Suprapubic skin (tissue), 4 donors: Measurements from ENCODE around the gene COL4A1. TPM values are rescaled to one million over a fixed set of nuclear protein-coding genes. Genes with fewer than 3 reads are reported as not detected.
"Not testable (repeated sequence)": the region's sequence is repeated elsewhere in the genome, so short reads cannot be mapped to it uniquely, and the experiment has no call there.

Experiments used
- DNase-seq, 2 donors: peaks; one replicate each; pipeline ENCODE4 v3.0.0-alpha.2; 2019; ENCODE audit warnings: low spot score in 2 of 2
- H3K27ac ChIP-seq: fragments of 200-600 bp; sonication (generic); one replicate; pipeline ENCODE4 v1.5.1; 2019
- H3K27me3 ChIP-seq: fragments of 200-600 bp; sonication (generic); one replicate; pipeline ENCODE4 v1.5.1; 2019
- H3K36me3 ChIP-seq: fragments of 200-600 bp; sonication (generic); one replicate; pipeline ENCODE4 v1.5.1; 2019
- H3K4me1 ChIP-seq: fragments of 200-600 bp; sonication (generic); one replicate; pipeline ENCODE4 v1.5.1; 2019
- H3K4me3 ChIP-seq: fragments of 200-600 bp; sonication (generic); one replicate; pipeline ENCODE4 v1.5.1; 2019; ENCODE audit warnings: mild to moderate bottlenecking
- H3K9me3 ChIP-seq: fragments of 200-600 bp; sonication (generic); one replicate; pipeline ENCODE4 v1.5.1; 2019
- EP300 ChIP-seq: sonication (generic); formaldehyde crosslinking; IDR thresholded peaks from one replicate; pipeline ENCODE4 v1.6.1; 2017; ENCODE audit warnings: antibody characterized with exemption
- POLR2A ChIP-seq, 2 donors: fragments of 450-650 bp; IDR thresholded peaks; one replicate each; pipeline ENCODE4 v1.6.1; 2017; ENCODE audit warnings: antibody characterized with exemption in 2 of 2, mild to moderate bottlenecking in 2 of 2, moderate library complexity in 2 of 2
- POLR2AphosphoS5 ChIP-seq, 3 donors: sonication (generic); formaldehyde crosslinking; IDR thresholded peaks; one replicate each; pipeline ENCODE4 v1.6.1; 2017; ENCODE audit warnings: antibody characterized with exemption in 3 of 3
- WGBS: methylation state at CpG from one replicate; pipeline ENCODE4 v1.1.5; 2018; 5-methylcytosine and 5-hydroxymethylcytosine counted together
- total RNA-seq, 4 donors: library from RNA; depleted of rRNA; stranded (reverse); fragments of >200 nt; gene quantifications; one replicate each; pipeline ENCODE4 v1.1.0, GENCODE V29; 2016
- TF ChIP-seq, protein P1 (sequence below), 2 donors: fragments of 200-600 bp in 1 of 2; fragments of 450-650 bp in 1 of 2; sonication (generic) in 1 of 2; IDR thresholded peaks; one replicate each; pipeline ENCODE4 v1.5.1; 2016 to 2019; ENCODE audit warnings: antibody characterized with exemption in 2 of 2, mild to moderate bottlenecking in 1 of 2, moderate library complexity in 1 of 2

The COL4A1 gene
- total RNA-seq, 4 donors from 2014 or later = 36.7 to 60.8 (median 43.6) TPM

DNA sequence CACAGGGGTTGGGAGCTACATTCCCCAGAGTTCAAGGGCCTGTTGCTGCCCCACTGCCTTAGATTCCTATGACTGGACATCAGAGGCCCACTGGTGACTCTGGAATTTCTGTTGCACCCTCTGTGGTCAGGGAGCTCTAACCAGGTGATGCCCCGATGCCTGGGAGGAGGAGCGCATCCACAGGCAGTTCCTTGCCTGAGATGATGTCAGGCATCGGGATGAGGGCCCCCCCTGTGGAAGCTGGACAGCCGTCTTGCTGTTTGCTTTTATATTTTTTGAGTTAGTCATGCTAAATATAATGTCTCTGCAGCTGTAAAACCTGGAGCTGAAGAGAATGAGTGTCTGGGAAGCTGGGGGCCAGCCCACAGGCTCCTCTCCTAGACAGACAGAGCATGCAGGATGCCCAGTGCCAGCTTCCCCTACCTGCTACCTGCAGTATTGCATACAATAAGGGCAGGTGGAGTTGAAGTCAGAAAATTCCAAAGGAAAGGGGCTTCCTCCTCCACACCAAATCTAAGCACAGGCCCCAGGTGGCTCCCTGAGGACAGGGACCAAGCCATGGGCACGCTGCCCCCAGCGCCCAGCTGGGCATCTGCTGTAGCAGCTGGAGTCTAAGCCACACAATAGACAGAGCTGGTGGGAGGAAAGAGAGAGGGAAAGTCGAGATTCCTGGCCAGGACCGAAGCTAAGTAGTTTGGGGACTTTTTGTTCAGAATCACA, 16.4 kb upstream of the COL4A1 start:
- H3K27ac ChIP-seq = no peak overlapping the region
- 80% methylated on average over 8 of the region's 8 CpGs for WGBS

DNA sequence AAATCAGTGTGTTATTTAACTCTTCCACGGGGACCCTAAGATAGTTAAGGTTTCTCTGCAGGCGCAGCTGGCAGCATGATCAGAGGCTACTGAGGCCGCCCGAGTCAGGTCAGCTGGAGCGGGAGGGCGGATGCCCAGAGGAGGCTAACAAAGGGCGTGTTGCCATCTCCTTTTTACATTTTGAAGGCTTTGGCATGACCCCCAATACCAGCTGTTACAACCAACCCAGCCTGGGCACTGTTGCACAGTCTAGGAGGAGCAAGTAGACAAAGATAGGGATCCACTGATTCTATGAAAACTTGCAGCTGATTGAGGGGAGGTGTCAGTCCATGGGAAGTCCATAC, 15.8 kb upstream of the COL4A1 start:
- TF ChIP-seq POLR2AphosphoS5 (IDR thresholded peaks at IDR 0.05) (no peak), EP300 (no peak), POLR2A (IDR thresholded peaks at IDR 0.05) (no peak)
- TF ChIP-seq, protein P1, sequence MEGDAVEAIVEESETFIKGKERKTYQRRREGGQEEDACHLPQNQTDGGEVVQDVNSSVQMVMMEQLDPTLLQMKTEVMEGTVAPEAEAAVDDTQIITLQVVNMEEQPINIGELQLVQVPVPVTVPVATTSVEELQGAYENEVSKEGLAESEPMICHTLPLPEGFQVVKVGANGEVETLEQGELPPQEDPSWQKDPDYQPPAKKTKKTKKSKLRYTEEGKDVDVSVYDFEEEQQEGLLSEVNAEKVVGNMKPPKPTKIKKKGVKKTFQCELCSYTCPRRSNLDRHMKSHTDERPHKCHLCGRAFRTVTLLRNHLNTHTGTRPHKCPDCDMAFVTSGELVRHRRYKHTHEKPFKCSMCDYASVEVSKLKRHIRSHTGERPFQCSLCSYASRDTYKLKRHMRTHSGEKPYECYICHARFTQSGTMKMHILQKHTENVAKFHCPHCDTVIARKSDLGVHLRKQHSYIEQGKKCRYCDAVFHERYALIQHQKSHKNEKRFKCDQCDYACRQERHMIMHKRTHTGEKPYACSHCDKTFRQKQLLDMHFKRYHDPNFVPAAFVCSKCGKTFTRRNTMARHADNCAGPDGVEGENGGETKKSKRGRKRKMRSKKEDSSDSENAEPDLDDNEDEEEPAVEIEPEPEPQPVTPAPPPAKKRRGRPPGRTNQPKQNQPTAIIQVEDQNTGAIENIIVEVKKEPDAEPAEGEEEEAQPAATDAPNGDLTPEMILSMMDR (IDR thresholded peaks at IDR 0.05) = no peak
- peak in 1 of 2 donors; percentile 59 for DNase-seq
- WGBS = 92% methylated on average over 7 of the region's 7 CpGs
- Histone ChIP-seq H3K27ac (no peak overlapping the region), H3K36me3 (no peaks in the 10 kb centered on the region), H3K9me3 (no peaks in the 10 kb centered on the region), H3K27me3 (peaks cover 3% of the 10 kb centered on the region), H3K4me1 (peaks cover 20% of the 10 kb centered on the region), H3K4me3 (no peak overlapping the region)

More for the DNA sequence above, 16.4 kb upstream of the COL4A1 start:
- peaks cover 20% of the 10 kb centered on the region for H3K4me1 ChIP-seq
- H3K4me3 ChIP-seq = no peak overlapping the region
- TF ChIP-seq POLR2A (IDR thresholded peaks at IDR 0.05) = no peak
- no peak for TF ChIP-seq EP300
- TF ChIP-seq POLR2AphosphoS5 (IDR thresholded peaks at IDR 0.05) = no peak
- TF ChIP-seq, protein P1 (IDR thresholded peaks at IDR 0.05) = no peak
- H3K9me3 ChIP-seq = no peaks in the 10 kb centered on the region
- no peak for DNase-seq
- H3K27me3 ChIP-seq = peaks cover 3% of the 10 kb centered on the region
- H3K36me3 ChIP-seq = no peaks in the 10 kb centered on the region

GRCh38 chr13:110322126-110322827, 15.3 kb upstream of the COL4A1 start:
- peak in 1 of 2 donors; percentile 73 for DNase-seq

DNA sequence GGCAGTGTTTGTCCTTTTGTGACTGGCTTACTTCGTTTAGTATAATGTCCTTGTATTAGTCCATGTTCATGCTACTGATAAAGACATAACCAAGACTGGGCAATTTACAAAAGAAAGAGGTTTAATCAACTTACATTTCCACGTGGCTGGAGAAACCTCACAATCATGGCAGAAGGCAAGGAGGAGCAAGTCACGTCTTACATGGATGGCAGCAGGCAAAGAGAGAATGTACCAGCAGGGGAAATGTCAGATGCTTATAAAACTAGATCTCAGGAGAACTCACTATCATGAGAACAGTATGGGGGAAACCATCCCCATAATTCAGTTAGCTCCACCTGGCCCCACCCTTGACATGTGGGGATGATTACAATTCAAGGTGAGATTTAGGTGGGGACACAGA, 14.6 kb upstream of the COL4A1 start:
- DNase-seq, H3K27me3 ChIP-seq, H3K9me3 ChIP-seq, H3K4me3 ChIP-seq, H3K27ac ChIP-seq, H3K36me3 ChIP-seq: not testable (repeated sequence)
- WGBS = 84% methylated on average over 3 of the region's 3 CpGs
- peaks cover 19% of the 10 kb centered on the region for H3K4me1 ChIP-seq

More at GRCh38 chr13:110322126-110322827, 15.3 kb upstream of the COL4A1 start:
- H3K27ac ChIP-seq = no peak overlapping the region
- no peak overlapping the region for H3K4me3 ChIP-seq
- 89% methylated on average over 16 of the region's 16 CpGs for WGBS
- H3K9me3 ChIP-seq = no peaks in the 10 kb centered on the region
- no peaks in the 10 kb centered on the region for H3K36me3 ChIP-seq
- peaks cover 3% of the 10 kb centered on the region for H3K27me3 ChIP-seq
- H3K4me1 ChIP-seq = peaks cover 20% of the 10 kb centered on the region
- no peak for TF ChIP-seq POLR2AphosphoS5 (IDR thresholded peaks at IDR 0.05)
- TF ChIP-seq, protein P1 (IDR thresholded peaks at IDR 0.05) = no peak
- TF ChIP-seq EP300 = no peak
- no peak for TF ChIP-seq POLR2A (IDR thresholded peaks at IDR 0.05)

GRCh38 chr13:110320645-110321044, 13.7 kb upstream of the COL4A1 start:
- DNase-seq = no peak
- Histone ChIP-seq H3K9me3 (no peaks in the 10 kb centered on the region), H3K27ac (no peak overlapping the region), H3K4me1 (peaks cover 15% of the 10 kb centered on the region), H3K4me3 (no peak overlapping the region), H3K36me3 (no peaks in the 10 kb centered on the region), H3K27me3 (no peaks in the 10 kb centered on the region)
- WGBS = 42% methylated on average over 2 of the region's 2 CpGs
- no peak for TF ChIP-seq POLR2A (IDR thresholded peaks at IDR 0.05)

GRCh38 chr13:110319774-110320509, 13.0 kb upstream of the COL4A1 start:
- DNase-seq = no peak
- Histone ChIP-seq H3K36me3 (no peaks in the 10 kb centered on the region), H3K9me3 (no peaks in the 10 kb centered on the region), H3K27me3 (no peaks in the 10 kb centered on the region), H3K4me1 (peaks cover 12% of the 10 kb centered on the region), H3K4me3 (no peak overlapping the region), H3K27ac (no peak overlapping the region)
- TF ChIP-seq EP300 = no peak
- TF ChIP-seq, protein P1 (IDR thresholded peaks at IDR 0.05) = no peak
- TF ChIP-seq POLR2AphosphoS5 (IDR thresholded peaks at IDR 0.05) = no peak
- TF ChIP-seq POLR2A (IDR thresholded peaks at IDR 0.05) = no peak
- WGBS = 65% methylated on average over 13 of the region's 19 CpGs
